Activated naive CD4-positive, alpha-beta T cell treated with anti-CD3 and anti-CD28 coated beads, Interleukin-2, amount 10 ng/mL, durations not matched to agents 5 hours and 36 hours (primary cell): ENCODE data around the gene SLC17A1. TPM values are rescaled to one million over a fixed set of nuclear protein-coding genes. Genes with fewer than 3 reads are reported as not detected.

Experiments used
- total RNA-seq, 2 experiments: library from RNA; stranded (reverse); gene quantifications; one replicate each; pipeline ENCODE4 v1.2.3, GENCODE V29; 2021

Gene SLC17A1
- total RNA-seq, result not detected

GRCh38 chr6:25831532-25832306 lies at the start of gene SLC17A1:
Gene SLC17A1, minus strand, starts transcription at chr6:25832052. Its CDS starts 1,495 bp downstream, at chr6:25830557.

GRCh38 chr6:25874118-25874517 lies 42.3 kb upstream of the SLC17A1 start, which contains the start of gene SLC17A3:
Gene SLC17A3, minus strand, starts transcription at chr6:25874243. Its CDS starts 5,856 bp downstream, at chr6:25868387.

GRCh38 chr6:25754535-25754934 lies 77.3 kb downstream of the SLC17A1 start, which contains the start of gene SLC17A4:
Gene SLC17A4, plus strand, starts transcription at chr6:25754742. Its CDS starts 7,221 bp downstream, at chr6:25761963.

Other genes starting within 250 kb of the SLC17A1 start
- gene SCGN, start 179.8 kb downstream of the SLC17A1 start, total RNA-seq, result not detected
- gene SLC17A4, start 77.3 kb downstream of the SLC17A1 start, total RNA-seq, result not detected
- under 1 TPM in 1 of 2 experiments, not detected in 1; 0.18 TPM for gene SLC17A3, start 42.2 kb upstream of the SLC17A1 start, total RNA-seq
- gene SLC17A2, start 98.6 kb upstream of the SLC17A1 start, total RNA-seq, result not detected
- 10 to 100 TPM; 24.0 to 24.8 TPM for gene TRIM38, start 130.8 kb upstream of the SLC17A1 start, total RNA-seq